ENCODE data around the gene IL1RAPL2. TPM values are rescaled to one million over a fixed set of nuclear protein-coding genes. Genes with fewer than 3 reads are reported as not detected.

The IL1RAPL2 gene
- total RNA-seq, 4 donors from 2014 or later, result not detected

DNA sequence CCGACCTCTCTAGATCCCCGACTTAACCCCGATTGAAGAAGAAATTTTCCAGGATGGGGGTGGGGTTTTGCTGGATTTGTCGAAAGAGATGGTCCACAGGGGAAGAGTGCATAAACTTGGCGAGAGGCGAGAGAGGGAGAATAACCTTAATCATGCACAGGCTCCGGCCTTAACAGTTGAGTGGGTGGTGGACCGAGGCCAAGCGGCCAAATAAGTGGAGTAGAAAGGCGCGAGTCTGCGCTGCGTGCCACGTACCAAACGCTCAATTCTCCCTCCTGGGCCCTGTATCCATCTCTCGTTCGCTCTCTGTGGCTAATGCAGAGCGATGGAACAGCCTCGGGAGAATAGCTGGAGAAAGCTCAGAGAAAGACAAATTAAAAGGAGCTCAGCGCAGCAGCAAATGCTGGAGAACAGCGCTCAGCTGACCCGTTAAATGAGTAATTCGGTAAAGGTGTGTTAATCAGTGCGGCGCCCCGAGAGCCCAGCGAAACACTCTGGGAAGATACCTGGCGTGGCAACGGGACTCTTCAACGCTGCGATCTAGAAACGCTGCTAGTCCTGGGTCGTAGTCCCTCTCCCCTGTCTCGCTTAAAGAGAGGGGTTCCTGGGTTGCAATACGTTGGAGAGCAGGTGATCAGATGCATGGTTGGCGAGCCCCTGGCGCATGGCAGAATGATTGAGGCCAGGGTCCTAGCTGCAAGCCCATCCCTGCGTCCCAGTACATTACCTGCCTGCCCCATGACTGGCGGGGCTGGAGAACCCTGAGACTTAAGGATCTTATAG, 887 bp upstream of the IL1RAPL2 start:
- Histone ChIP-seq H3K4me3 (no peak overlapping the region), H3K36me3 (no peaks in the 10 kb centered on the region), H3K27me3 (no peaks in the 10 kb centered on the region), H3K9me3 (no peaks in the 10 kb centered on the region), H3K27ac (no peak overlapping the region), H3K4me1 (no peaks in the 10 kb centered on the region)
- no peak for DNase-seq
- no peak for TF ChIP-seq POLR2A (IDR thresholded peaks at IDR 0.05)
- no peak for TF ChIP-seq CTCF (IDR thresholded peaks at IDR 0.05)

GRCh38 chrX:104566681-104567501, 892 bp downstream of the IL1RAPL2 start:
- DNase-seq, result no peak
- TF ChIP-seq POLR2A (IDR thresholded peaks at IDR 0.05) (no peak), CTCF (IDR thresholded peaks at IDR 0.05) (no peak)
- H3K27ac ChIP-seq, result no peak overlapping the region
- H3K36me3 ChIP-seq, result no peaks in the 10 kb centered on the region
- H3K27me3 ChIP-seq, result no peaks in the 10 kb centered on the region
- H3K9me3 ChIP-seq, result no peaks in the 10 kb centered on the region
- no peaks in the 10 kb centered on the region for H3K4me1 ChIP-seq
- no peak overlapping the region for H3K4me3 ChIP-seq

GRCh38 chrX:104567506-104567905, 1.5 kb downstream of the IL1RAPL2 start:
- DNase-seq, result no peak
- Histone ChIP-seq H3K27me3 (no peaks in the 10 kb centered on the region), H3K4me1 (no peaks in the 10 kb centered on the region), H3K27ac (no peak overlapping the region), H3K36me3 (no peaks in the 10 kb centered on the region), H3K4me3 (no peak overlapping the region), H3K9me3 (no peaks in the 10 kb centered on the region)
- TF ChIP-seq CTCF (IDR thresholded peaks at IDR 0.05) (no peak), POLR2A (IDR thresholded peaks at IDR 0.05) (no peak)

DNA sequence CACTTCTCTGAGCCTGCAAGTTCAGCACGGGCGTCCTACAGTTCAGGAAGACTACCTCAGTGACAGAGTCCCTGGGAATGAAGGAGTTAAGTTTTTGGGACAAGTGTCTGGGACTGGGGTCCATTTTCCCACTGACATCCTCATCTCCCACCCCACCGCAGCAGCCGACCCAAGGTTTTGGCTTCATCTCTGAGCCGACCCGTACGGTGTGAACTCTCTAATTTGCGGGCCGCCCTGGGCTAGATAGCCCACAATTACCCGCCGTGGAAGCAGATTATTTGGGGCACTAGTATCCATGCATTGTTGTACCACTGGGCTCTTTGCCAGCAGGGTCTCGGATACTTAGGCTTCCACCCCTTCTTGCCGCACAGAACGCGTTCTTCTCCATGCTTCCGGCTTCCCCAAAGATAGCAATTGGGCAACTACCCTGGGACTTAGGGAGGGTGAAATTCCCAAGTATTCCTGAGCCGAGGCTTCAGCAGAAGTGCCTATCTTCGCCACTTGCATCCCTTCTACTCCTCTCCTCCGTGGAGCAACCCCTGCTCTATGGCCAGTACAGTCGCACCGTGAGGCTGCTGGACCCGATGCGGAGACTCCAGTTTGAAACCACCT, 2.4 kb downstream of the IL1RAPL2 start:
- Histone ChIP-seq H3K36me3 (no peaks in the 10 kb centered on the region), H3K27me3 (no peaks in the 10 kb centered on the region), H3K9me3 (no peaks in the 10 kb centered on the region), H3K4me1 (no peaks in the 10 kb centered on the region), H3K4me3 (no peak overlapping the region), H3K27ac (no peak overlapping the region)
- no peak for DNase-seq
- no peak for TF ChIP-seq POLR2A (IDR thresholded peaks at IDR 0.05)
- no peak for TF ChIP-seq CTCF (IDR thresholded peaks at IDR 0.05)

DNA sequence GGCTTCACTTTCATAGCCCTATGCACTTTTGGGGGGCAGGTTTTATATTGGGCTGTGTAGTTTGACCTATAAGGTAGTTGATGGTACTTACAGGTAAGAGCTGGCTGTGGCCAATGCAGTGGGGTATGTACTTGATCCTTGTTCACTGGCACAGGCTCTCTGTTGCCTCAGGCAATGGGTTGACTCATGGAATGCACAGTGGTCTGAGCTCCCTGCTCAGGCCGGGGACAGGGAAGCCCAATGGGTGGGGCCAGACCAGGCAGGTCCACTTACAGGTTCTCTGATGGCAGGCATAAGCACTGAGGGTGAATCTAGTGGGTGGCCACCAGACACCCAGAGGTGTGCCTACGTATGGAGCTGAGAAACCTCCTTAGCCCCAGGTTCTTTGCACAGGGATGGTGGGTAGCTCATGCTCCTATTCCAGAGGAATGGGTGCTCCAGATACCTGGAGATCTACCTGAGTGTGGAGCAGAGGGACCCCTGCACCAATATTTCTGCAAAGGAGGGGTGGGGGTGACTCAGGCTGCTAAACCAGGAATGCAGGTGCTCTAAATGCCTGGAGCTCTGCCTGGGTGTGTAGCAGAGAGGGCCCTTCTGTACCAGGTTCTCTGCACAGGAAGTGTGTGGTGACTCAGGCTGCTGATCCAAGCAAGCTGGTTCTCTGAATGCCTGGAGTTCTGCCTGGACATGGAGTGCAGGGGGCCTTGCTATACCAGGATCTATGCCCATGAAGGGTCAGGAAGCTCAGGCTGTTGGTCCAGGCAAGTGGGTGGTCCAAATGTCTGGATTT, 52.3 kb downstream of the IL1RAPL2 start:
- Histone ChIP-seq H3K27me3 (no peaks in the 10 kb centered on the region), H3K4me1 (no peaks in the 10 kb centered on the region), H3K9me3 (no peaks in the 10 kb centered on the region), H3K36me3 (no peaks in the 10 kb centered on the region), H3K27ac (no peak overlapping the region), H3K4me3 (no peak overlapping the region)
- TF ChIP-seq CTCF (IDR thresholded peaks at IDR 0.05) (no peak), POLR2A (IDR thresholded peaks at IDR 0.05) (no peak)
- no peak for DNase-seq
